Fibroblast of lung (primary cell): Measurements from ENCODE around the gene SLC26A1. TPM values are rescaled to one million over a fixed set of nuclear protein-coding genes. Genes with fewer than 3 reads are reported as not detected.

ENCODE experiments used
- DNase-seq, 2 donors: peaks; one replicate each; pipeline versions ENCODE4 v3.0.0 to v3.0.0-alpha.2; 2010; ENCODE audit warnings: low read depth in 2 of 2
- H2AFZ ChIP-seq: 2 replicates; pipeline ENCODE4 v1.5.1; 2012; ENCODE audit warnings: low read length, control low read depth, inconsistent platforms
- H3K27ac ChIP-seq: 2 replicates; pipeline ENCODE4 v1.5.1; 2011; ENCODE audit warnings: low read length, control low read depth; ENCODE audit not compliant: insufficient read depth
- H3K27me3 ChIP-seq: 2 replicates; pipeline ENCODE4 v1.5.1; 2011; ENCODE audit warnings: mild to moderate bottlenecking, low read length; ENCODE audit not compliant: control insufficient read depth, insufficient read depth
- H3K36me3 ChIP-seq: 2 replicates; pipeline ENCODE4 v1.5.1; 2011; ENCODE audit warnings: low read length; ENCODE audit not compliant: control insufficient read depth, insufficient read depth
- H3K4me1 ChIP-seq: 2 replicates; pipeline ENCODE4 v1.5.1; 2011; ENCODE audit warnings: low read length; ENCODE audit not compliant: control insufficient read depth, insufficient read depth; ENCODE audit errors: extremely low read depth
- H3K4me2 ChIP-seq: 2 replicates; pipeline ENCODE4 v1.5.1; 2011; ENCODE audit warnings: low read length, control low read depth; ENCODE audit not compliant: insufficient read depth; ENCODE audit errors: extremely low read depth
- H3K4me3 ChIP-seq, 4 experiments: fragments of 200-600 bp in 1 of 4; sonication (generic) in 1 of 4; replicated peaks in 1 of 4; 2 replicates each; pipeline ENCODE4 v1.5.1; 2011 to 2016; ENCODE audit warnings: low read length in 4 of 4, low read depth in 3 of 4, mild to moderate bottlenecking in 3 of 4, control low read depth in 2 of 4, inconsistent platforms in 1 of 4, mixed read lengths in 1 of 4; ENCODE audit not compliant: insufficient read depth in 1 of 4; ENCODE audit errors: control extremely low read depth in 1 of 4
- H3K79me2 ChIP-seq: 2 replicates; pipeline ENCODE4 v1.5.1; 2012; ENCODE audit warnings: mild to moderate bottlenecking, low read length, inconsistent platforms; ENCODE audit not compliant: control insufficient read depth, insufficient read depth
- H3K9ac ChIP-seq: 2 replicates; pipeline ENCODE4 v1.5.1; 2011; ENCODE audit warnings: mild to moderate bottlenecking, low read length, control low read depth; ENCODE audit not compliant: insufficient read depth
- H3K9me3 ChIP-seq: 2 replicates; pipeline ENCODE4 v1.5.1; 2012; ENCODE audit warnings: low read depth, low read length; ENCODE audit not compliant: control insufficient read depth, insufficient read depth
- H4K20me1 ChIP-seq: 2 replicates; pipeline ENCODE4 v1.5.1; 2011; ENCODE audit warnings: low read length; ENCODE audit not compliant: control insufficient read depth, insufficient read depth; ENCODE audit errors: extremely low read depth
- CTCF ChIP-seq, 2 donors: IDR thresholded peaks in 1 of 2; conservative IDR thresholded peaks in 1 of 2; 1 replicate in 1 of 2; 2 replicates in 1 of 2; pipeline ENCODE4 v1.5.1; 2011 to 2012; ENCODE audit warnings: low read length in 2 of 2, control low read depth in 1 of 2, inconsistent platforms in 1 of 2, low read depth in 1 of 2, mild to moderate bottlenecking in 1 of 2
- EZH2 ChIP-seq: IDR thresholded peaks from 2 replicates; pipeline ENCODE4 v1.5.1; 2012; ENCODE audit warnings: low read length, control low read depth, mild to moderate bottlenecking; ENCODE audit errors: missing control alignments
- polyA plus RNA-seq, 2 donors: library from polyadenylated mRNA; depleted of rRNA in 1 of 2; stranded (reverse) in 1 of 2; unstranded in 1 of 2; fragments of >200 nt; gene quantifications; 2 replicates each; pipeline ENCODE4 v1.2.1, GENCODE V29; 2011 to 2012; ENCODE audit warnings: missing spikeins in 1 of 2
- total RNA-seq: library from RNA; depleted of rRNA; stranded (reverse); fragments of >200 nt; gene quantifications from 2 replicates; pipeline ENCODE4 v1.2.1, GENCODE V29; 2014

Gene SLC26A1
- total and polyA plus RNA-seq, 2 donors (not counting 1 experiment from before 2014, with no cell fraction given) = 0.05 to 0.33 TPM

DNA sequence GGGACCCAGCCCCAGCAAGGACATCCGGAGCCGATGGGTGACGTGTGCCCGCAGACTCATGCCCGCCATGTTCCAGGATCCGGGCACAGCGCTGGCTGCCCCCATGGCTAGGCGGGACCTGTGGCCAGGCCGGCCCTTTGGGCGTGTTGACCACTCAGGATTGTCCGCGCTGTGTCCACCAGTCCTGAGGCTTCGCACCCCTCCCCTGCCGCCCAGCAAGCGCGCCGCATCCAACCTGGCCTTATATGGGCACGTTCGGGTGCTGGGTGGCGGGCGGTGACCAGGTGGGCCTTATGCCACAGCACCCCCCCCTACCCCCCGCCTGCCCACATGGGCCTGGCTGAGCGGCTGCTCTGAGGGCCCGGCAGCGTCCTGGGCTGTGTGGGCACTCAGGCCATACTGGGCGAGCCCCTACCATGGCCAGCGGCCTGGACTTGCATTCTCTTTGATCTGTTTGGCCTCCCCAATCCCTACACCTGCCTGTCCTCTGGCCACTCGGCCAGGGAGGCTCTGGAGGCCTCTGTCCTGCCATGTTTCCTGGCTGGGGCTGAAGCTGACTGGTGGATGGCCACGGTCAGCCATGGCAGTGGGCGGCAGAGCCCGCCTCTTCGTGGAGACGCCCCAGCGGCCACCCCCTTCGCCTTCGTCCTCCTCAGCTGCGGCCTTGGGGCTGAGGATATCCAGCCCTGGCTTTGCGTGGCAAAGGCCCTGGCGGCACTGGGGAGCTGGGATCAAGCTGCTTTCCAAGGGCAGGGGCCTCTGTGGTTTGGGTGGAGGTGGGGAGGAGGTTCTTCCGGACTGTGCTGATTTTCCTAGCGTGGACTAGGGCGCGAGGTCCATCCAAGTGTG is 20.2 kb upstream of the SLC26A1 start:
- Histone ChIP-seq H3K4me3 (no peak overlapping the region), H3K9ac (no peak overlapping the region), H3K36me3 (no peaks in the 10 kb centered on the region), H4K20me1 (no peaks in the 10 kb centered on the region), H3K27ac (no peak overlapping the region), H3K4me1 (peaks cover 3% of the 10 kb centered on the region), H3K9me3 (no peaks in the 10 kb centered on the region), H3K4me2 (no peak overlapping the region), H3K27me3 (peaks cover 8% of the 10 kb centered on the region), H2AFZ (no peak overlapping the region), H3K79me2 (no peaks in the 10 kb centered on the region)
- DNase-seq = no peak
- TF ChIP-seq EZH2 = no peak
- no peak for TF ChIP-seq CTCF (conservative IDR thresholded peaks at IDR 0.05 in 1 of 2, IDR thresholded peaks at IDR 0.05 in 1 of 2; ENCODE audit: low read depth in 1 of 2, low read length in 2 of 2)

GRCh38 chr4:1012034-1012739 is 19.0 kb upstream of the SLC26A1 start:
- H3K9ac ChIP-seq = no peak overlapping the region
- H3K4me2 ChIP-seq = peak overlapping the region; percentile 59
- no peaks in the 10 kb centered on the region for H3K9me3 ChIP-seq
- H3K4me1 ChIP-seq = peaks cover 3% of the 10 kb centered on the region
- H2AFZ ChIP-seq = no peak overlapping the region
- H3K27me3 ChIP-seq = peaks cover 11% of the 10 kb centered on the region
- peak in 1 of 2 donors; percentile 58 for DNase-seq
- no peaks in the 10 kb centered on the region for H3K79me2 ChIP-seq
- no peak overlapping the region for H3K27ac ChIP-seq
- TF ChIP-seq CTCF (conservative IDR thresholded peaks at IDR 0.05 in 1 of 2, IDR thresholded peaks at IDR 0.05 in 1 of 2; ENCODE audit: low read depth in 1 of 2, low read length in 2 of 2) (no peak), EZH2 (no peak)
- no peaks in the 10 kb centered on the region for H4K20me1 ChIP-seq
- no peaks in the 10 kb centered on the region for H3K36me3 ChIP-seq
- H3K4me3 ChIP-seq = peak overlapping the region; percentile 29 to 51 (median 31)

GRCh38 chr4:1011666-1012033 is 18.4 kb upstream of the SLC26A1 start:
- Histone ChIP-seq H3K79me2 (no peaks in the 10 kb centered on the region), H3K9ac (no peak overlapping the region), H3K4me2 (no peak overlapping the region), H2AFZ (no peak overlapping the region), H3K27ac (no peak overlapping the region), H3K36me3 (no peaks in the 10 kb centered on the region), H3K27me3 (peaks cover 12% of the 10 kb centered on the region), H3K4me3 (no peak overlapping the region), H3K9me3 (no peaks in the 10 kb centered on the region), H4K20me1 (no peaks in the 10 kb centered on the region), H3K4me1 (peaks cover 3% of the 10 kb centered on the region)
- DNase-seq = no peak
- TF ChIP-seq CTCF (conservative IDR thresholded peaks at IDR 0.05 in 1 of 2, IDR thresholded peaks at IDR 0.05 in 1 of 2; ENCODE audit: low read depth in 1 of 2, low read length in 2 of 2) (no peak), EZH2 (no peak)
